ENCODE results near the gene HAGHL.

The HAGHL gene

GRCh38 chr16:708959-709358 is 17.9 kb upstream of the HAGHL start:
- no peak for DNase-seq

GRCh38 chr16:709566-710499 is 17.1 kb upstream of the HAGHL start:
- DNase-seq = peak; percentile 81

GRCh38 chr16:710500-711075 is 16.3 kb upstream of the HAGHL start:
- DNase-seq = no peak

- no peak for DNase-seq
Observed at GRCh38 chr16:711084-711483, 15.8 kb upstream of the HAGHL start.

GRCh38 chr16:711548-712320 is 15.2 kb upstream of the HAGHL start:
- peak; percentile 77 for DNase-seq

- DNase-seq = peak; percentile 87
Observed at GRCh38 chr16:712740-713250, 14.1 kb upstream of the HAGHL start.

- DNase-seq = no peak
Observed at GRCh38 chr16:714079-714478, 12.8 kb upstream of the HAGHL start.

- peak; percentile 88 for DNase-seq
Observed at GRCh38 chr16:714558-715476, 12.1 kb upstream of the HAGHL start, which contains the start of gene METRN. TSS of gene METRN (plus strand) at chr16:715118. CDS start at chr16:715290, 172 bp downstream.

GRCh38 chr16:715477-716199 is 11.3 kb upstream of the HAGHL start:
- no peak for DNase-seq

- DNase-seq = no peak
Observed at GRCh38 chr16:716200-716568, 10.7 kb upstream of the HAGHL start.

- DNase-seq = no peak
Observed at GRCh38 chr16:716768-717325, 10.1 kb upstream of the HAGHL start.

GRCh38 chr16:717450-718245 is 9.3 kb upstream of the HAGHL start:
- no peak for DNase-seq

GRCh38 chr16:718389-718788 is 8.5 kb upstream of the HAGHL start:
- no peak for DNase-seq

- DNase-seq = no peak
Observed at GRCh38 chr16:718922-719321, 8.0 kb upstream of the HAGHL start.

GRCh38 chr16:719815-720446 is 7.0 kb upstream of the HAGHL start:
- no peak for DNase-seq

GRCh38 chr16:720447-720989 is 6.4 kb upstream of the HAGHL start:
- DNase-seq = peak; percentile 30

- DNase-seq = peak; percentile 84
Observed at GRCh38 chr16:720990-721764, 5.7 kb upstream of the HAGHL start, which contains the start of gene ANTKMT. TSS of gene ANTKMT (plus strand) at chr16:721146. CDS start at chr16:721275, 129 bp downstream.

- DNase-seq = no peak
Observed at GRCh38 chr16:721765-722540, 5.0 kb upstream of the HAGHL start.
